ENCODE measurements around the gene FEZ2. TPM values are rescaled to one million over a fixed set of nuclear protein-coding genes. Genes with fewer than 3 reads are reported as not detected.
A peak's percentile ranks its signal among the peaks of the same experiment; 100 is the strongest.

FEZ2 gene
- total and polyA plus RNA-seq, 2 donors: 28.2 to 39.9 TPM

GRCh38 chr2:36534275-36534799 lies 63.6 kb downstream of the FEZ2 start:
- no peak for DNase-seq (ENCODE audit: low read depth in 6 of 9, low spot score in 9 of 9)
- Histone ChIP-seq H3K27me3 (ENCODE audit: control insufficient read depth in 2 of 2, insufficient read depth in 1 of 2, low read length in 1 of 2) (no peaks in the 10 kb centered on the region), H3K9me3 (ENCODE audit: control insufficient read depth in 2 of 2, insufficient read depth in 1 of 2, low read length in 1 of 2) (no peaks in the 10 kb centered on the region), H3K27ac (ENCODE audit: low read depth in 1 of 2, low read length in 1 of 2) (no peak overlapping the region), H3K4me3 (ENCODE audit: low read length in 2 of 2) (no peak overlapping the region), H3K4me1 (ENCODE audit: control insufficient read depth in 2 of 2, insufficient read depth in 2 of 2, low read length in 2 of 2) (no peaks in the 10 kb centered on the region), H3K36me3 (ENCODE audit: control insufficient read depth in 2 of 2, insufficient read depth in 2 of 2, low read length in 1 of 2) (peaks cover 0 to 4% of the 10 kb centered on the region in 2 donors)

- no peak for DNase-seq (ENCODE audit: low read depth in 6 of 9, low spot score in 9 of 9)
Measured at GRCh38 chr2:36530983-36531354, 67.0 kb downstream of the FEZ2 start.

DNA sequence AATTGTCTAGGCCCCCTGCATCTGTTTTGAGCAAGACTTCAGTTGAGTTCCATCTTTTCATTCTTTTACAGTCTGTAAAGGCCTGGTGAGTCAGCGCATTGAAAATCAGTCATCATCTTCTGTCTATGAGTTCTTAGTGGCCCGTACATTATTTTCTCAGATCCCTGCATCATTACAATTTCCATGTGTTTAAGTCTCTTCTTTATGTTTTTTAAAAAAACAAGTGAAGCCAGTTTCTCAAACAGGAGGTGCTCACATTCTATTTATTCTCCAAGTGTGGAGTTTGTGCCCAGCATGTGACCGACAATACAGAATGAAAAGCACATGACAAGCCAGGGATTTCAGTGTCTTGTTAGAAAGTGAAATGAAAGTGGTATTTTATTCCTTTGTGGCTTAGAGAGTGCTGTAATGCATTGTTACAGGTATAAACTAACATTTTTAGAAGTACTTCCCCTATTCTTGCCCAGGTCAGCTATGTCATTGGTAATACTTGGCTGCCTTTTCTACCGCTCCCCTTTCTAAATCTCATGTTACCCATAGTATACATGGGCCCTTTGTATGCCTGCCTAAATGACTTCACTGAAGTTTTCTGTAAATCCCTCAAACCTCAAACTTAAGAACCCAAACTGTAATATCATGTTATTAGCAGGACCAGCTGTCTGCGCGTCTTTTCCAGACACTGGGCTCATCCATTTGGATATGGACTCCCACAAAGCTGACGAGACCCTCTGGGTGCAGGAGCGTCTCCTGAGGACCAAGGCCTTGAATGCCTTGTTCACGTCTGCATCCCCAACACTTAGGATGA lies 67.6 kb downstream of the FEZ2 start:
- H3K4me3 ChIP-seq (ENCODE audit: low read length in 2 of 2): no peak overlapping the region
- H3K9me3 ChIP-seq (ENCODE audit: control insufficient read depth in 2 of 2, insufficient read depth in 1 of 2, low read length in 1 of 2): no peaks in the 10 kb centered on the region
- H3K27me3 ChIP-seq (ENCODE audit: control insufficient read depth in 2 of 2, insufficient read depth in 1 of 2, low read length in 1 of 2): no peaks in the 10 kb centered on the region
- 95% methylated on average over 9 of the region's 9 CpGs for WGBS
- H3K4me1 ChIP-seq (ENCODE audit: control insufficient read depth in 2 of 2, insufficient read depth in 2 of 2, low read length in 2 of 2): no peaks in the 10 kb centered on the region
- no peak for DNase-seq (ENCODE audit: low read depth in 6 of 9, low spot score in 9 of 9)
- H3K27ac ChIP-seq (ENCODE audit: low read depth in 1 of 2, low read length in 1 of 2): peak overlapping the region in 1 of 2 donors; percentile 22
- H3K36me3 ChIP-seq (ENCODE audit: control insufficient read depth in 2 of 2, insufficient read depth in 2 of 2, low read length in 1 of 2): peaks cover 0 to 2% of the 10 kb centered on the region in 2 donors

More at GRCh38 chr2:36530983-36531354, 67.0 kb downstream of the FEZ2 start:
- Histone ChIP-seq H3K9me3 (ENCODE audit: control insufficient read depth in 2 of 2, insufficient read depth in 1 of 2, low read length in 1 of 2) (no peaks in the 10 kb centered on the region), H3K4me3 (ENCODE audit: low read length in 2 of 2) (no peak overlapping the region), H3K27me3 (ENCODE audit: control insufficient read depth in 2 of 2, insufficient read depth in 1 of 2, low read length in 1 of 2) (no peaks in the 10 kb centered on the region), H3K27ac (ENCODE audit: low read depth in 1 of 2, low read length in 1 of 2) (peak overlapping the region in 1 of 2 donors; percentile 22), H3K36me3 (ENCODE audit: control insufficient read depth in 2 of 2, insufficient read depth in 2 of 2, low read length in 1 of 2) (peaks cover 0 to 4% of the 10 kb centered on the region in 2 donors), H3K4me1 (ENCODE audit: control insufficient read depth in 2 of 2, insufficient read depth in 2 of 2, low read length in 2 of 2) (no peaks in the 10 kb centered on the region)
- 97% methylated on average over 3 of the region's 3 CpGs for WGBS

DNA sequence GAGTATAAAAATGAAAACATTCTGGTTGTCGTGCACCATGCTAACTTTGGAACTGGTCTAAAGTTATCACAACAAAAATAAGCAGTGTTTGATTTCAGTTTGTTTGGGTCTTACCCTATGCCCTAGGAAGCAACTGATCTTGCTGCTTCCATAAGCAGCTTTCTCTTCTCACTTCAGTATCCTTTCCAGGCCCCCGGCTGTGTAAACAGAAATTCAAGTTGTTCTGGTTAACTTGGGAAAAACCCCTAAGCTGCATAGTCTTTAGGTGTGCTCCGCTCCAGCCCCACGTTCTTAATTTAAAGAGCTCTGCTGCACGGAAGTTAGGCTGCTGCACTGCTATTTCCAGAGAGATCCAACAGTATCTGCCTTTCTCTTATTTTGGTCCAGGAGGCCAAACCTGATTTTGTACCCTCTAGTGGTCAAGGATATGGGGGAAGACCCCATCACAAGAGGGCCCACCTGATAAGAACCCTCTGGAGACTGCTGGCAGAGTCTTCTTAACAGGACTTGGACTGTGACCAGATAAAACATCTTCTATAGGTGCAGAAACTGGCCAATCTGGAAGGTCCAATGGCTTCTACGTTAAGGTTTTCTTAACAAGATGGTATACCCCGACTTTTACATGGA lies 69.1 kb downstream of the FEZ2 start:
- no peak overlapping the region for H3K27ac ChIP-seq (ENCODE audit: low read depth in 1 of 2, low read length in 1 of 2)
- no peaks in the 10 kb centered on the region for H3K9me3 ChIP-seq (ENCODE audit: control insufficient read depth in 2 of 2, insufficient read depth in 1 of 2, low read length in 1 of 2)
- H3K27me3 ChIP-seq (ENCODE audit: control insufficient read depth in 2 of 2, insufficient read depth in 1 of 2, low read length in 1 of 2): no peaks in the 10 kb centered on the region
- peaks cover 0 to 2% of the 10 kb centered on the region in 2 donors for H3K36me3 ChIP-seq (ENCODE audit: control insufficient read depth in 2 of 2, insufficient read depth in 2 of 2, low read length in 1 of 2)
- WGBS: 89% methylated on average over 7 of the region's 7 CpGs
- DNase-seq (ENCODE audit: low read depth in 6 of 9, low spot score in 9 of 9): no peak
- no peaks in the 10 kb centered on the region for H3K4me1 ChIP-seq (ENCODE audit: control insufficient read depth in 2 of 2, insufficient read depth in 2 of 2, low read length in 2 of 2)
- H3K4me3 ChIP-seq (ENCODE audit: low read length in 2 of 2): no peak overlapping the region

- WGBS: 94% methylated on average over 4 of the region's 4 CpGs
- Histone ChIP-seq H3K27me3 (ENCODE audit: control insufficient read depth in 2 of 2, insufficient read depth in 1 of 2, low read length in 1 of 2) (no peaks in the 10 kb centered on the region), H3K27ac (ENCODE audit: low read depth in 1 of 2, low read length in 1 of 2) (peak overlapping the region in 1 of 2 donors; percentile 18), H3K9me3 (ENCODE audit: control insufficient read depth in 2 of 2, insufficient read depth in 1 of 2, low read length in 1 of 2) (no peaks in the 10 kb centered on the region), H3K4me3 (ENCODE audit: low read length in 2 of 2) (no peak overlapping the region), H3K4me1 (ENCODE audit: control insufficient read depth in 2 of 2, insufficient read depth in 2 of 2, low read length in 2 of 2) (no peaks in the 10 kb centered on the region), H3K36me3 (ENCODE audit: control insufficient read depth in 2 of 2, insufficient read depth in 2 of 2, low read length in 1 of 2) (peaks cover 0 to 2% of the 10 kb centered on the region in 2 donors)
- no peak for DNase-seq (ENCODE audit: low read depth in 6 of 9, low spot score in 9 of 9)
Measured at GRCh38 chr2:36528274-36528673, 69.7 kb downstream of the FEZ2 start.

DNA sequence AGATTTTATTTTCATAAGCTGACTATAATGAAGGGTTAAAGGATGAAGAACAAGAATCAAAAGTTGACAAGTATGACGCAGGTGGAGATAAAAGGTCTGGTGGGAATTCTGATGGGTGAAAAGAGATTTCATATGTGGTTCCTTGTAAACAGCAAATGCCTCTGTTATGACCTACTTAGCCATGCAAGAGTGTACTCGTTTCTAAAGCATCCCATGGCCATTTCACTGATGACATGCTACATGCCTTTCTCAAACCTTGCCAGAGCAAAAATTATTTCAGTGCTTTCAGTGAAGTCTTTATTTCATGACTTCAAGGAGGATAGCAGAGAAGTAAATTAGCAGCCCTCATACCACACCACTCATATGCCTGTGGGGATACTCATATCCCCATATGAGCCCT lies 71.7 kb downstream of the FEZ2 start:
- 89% methylated on average over 2 of the region's 2 CpGs for WGBS
- Histone ChIP-seq H3K4me3 (ENCODE audit: low read length in 2 of 2) (no peak overlapping the region), H3K36me3 (ENCODE audit: control insufficient read depth in 2 of 2, insufficient read depth in 2 of 2, low read length in 1 of 2) (no peaks in the 10 kb centered on the region), H3K27me3 (ENCODE audit: control insufficient read depth in 2 of 2, insufficient read depth in 1 of 2, low read length in 1 of 2) (no peaks in the 10 kb centered on the region), H3K27ac (ENCODE audit: low read depth in 1 of 2, low read length in 1 of 2) (no peak overlapping the region), H3K9me3 (ENCODE audit: control insufficient read depth in 2 of 2, insufficient read depth in 1 of 2, low read length in 1 of 2) (no peaks in the 10 kb centered on the region), H3K4me1 (ENCODE audit: control insufficient read depth in 2 of 2, insufficient read depth in 2 of 2, low read length in 2 of 2) (no peaks in the 10 kb centered on the region)
- DNase-seq (ENCODE audit: low read depth in 6 of 9, low spot score in 9 of 9): no peak

DNA sequence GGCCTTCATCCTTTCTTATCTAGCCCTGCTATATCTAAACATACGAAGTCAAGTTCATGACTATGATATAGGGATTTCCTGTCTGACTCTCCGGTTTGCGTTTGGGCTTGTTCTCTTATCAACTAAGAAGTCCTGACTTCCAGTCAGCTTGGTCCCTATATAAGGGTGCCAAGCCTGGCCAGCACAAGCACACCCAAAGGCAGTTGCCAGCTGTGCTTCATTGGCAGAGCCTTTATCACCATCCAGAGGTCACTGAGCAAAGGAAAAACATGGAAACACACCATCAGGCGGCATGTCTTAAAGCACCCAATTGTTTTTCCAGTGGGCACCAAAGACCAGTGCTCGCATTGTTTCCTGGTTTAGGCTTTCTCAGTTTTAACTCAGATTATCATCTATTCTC lies 72.7 kb downstream of the FEZ2 start:
- Histone ChIP-seq H3K9me3 (ENCODE audit: control insufficient read depth in 2 of 2, insufficient read depth in 1 of 2, low read length in 1 of 2) (no peaks in the 10 kb centered on the region), H3K27ac (ENCODE audit: low read depth in 1 of 2, low read length in 1 of 2) (no peak overlapping the region), H3K4me1 (ENCODE audit: control insufficient read depth in 2 of 2, insufficient read depth in 2 of 2, low read length in 2 of 2) (no peaks in the 10 kb centered on the region), H3K4me3 (ENCODE audit: low read length in 2 of 2) (no peak overlapping the region), H3K36me3 (ENCODE audit: control insufficient read depth in 2 of 2, insufficient read depth in 2 of 2, low read length in 1 of 2) (peaks cover 0 to under 1% of the 10 kb centered on the region in 2 donors), H3K27me3 (ENCODE audit: control insufficient read depth in 2 of 2, insufficient read depth in 1 of 2, low read length in 1 of 2) (no peaks in the 10 kb centered on the region)
- WGBS: 98% methylated on average over 5 of the region's 5 CpGs
- no peak for DNase-seq (ENCODE audit: low read depth in 6 of 9, low spot score in 9 of 9)

DNA sequence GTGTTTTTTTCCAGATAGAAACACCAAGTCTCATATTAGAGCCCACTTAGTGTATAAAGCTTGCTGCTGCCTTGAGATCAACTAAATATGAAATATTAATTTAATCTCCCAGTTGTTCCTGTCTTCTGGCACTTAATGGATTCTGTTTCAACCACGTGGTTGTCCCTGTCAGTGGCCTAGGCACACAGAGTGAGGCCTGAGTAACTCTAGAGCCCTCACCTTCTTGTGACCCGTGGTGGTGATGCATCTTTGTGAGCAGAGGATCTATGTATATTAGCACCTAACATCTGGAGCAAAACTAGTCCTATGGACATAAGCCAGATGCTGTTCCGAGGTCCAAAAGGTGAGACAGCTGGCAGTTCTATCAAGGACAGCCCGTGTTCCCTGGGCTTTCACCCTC lies 74.8 kb downstream of the FEZ2 start:
- 96% methylated on average over 4 of the region's 4 CpGs for WGBS
- DNase-seq (ENCODE audit: low read depth in 6 of 9, low spot score in 9 of 9): no peak
- no peaks in the 10 kb centered on the region for H3K9me3 ChIP-seq (ENCODE audit: control insufficient read depth in 2 of 2, insufficient read depth in 1 of 2, low read length in 1 of 2)
- peaks cover 3 to 4% of the 10 kb centered on the region in 2 donors for H3K36me3 ChIP-seq (ENCODE audit: control insufficient read depth in 2 of 2, insufficient read depth in 2 of 2, low read length in 1 of 2)
- no peaks in the 10 kb centered on the region for H3K4me1 ChIP-seq (ENCODE audit: control insufficient read depth in 2 of 2, insufficient read depth in 2 of 2, low read length in 2 of 2)
- H3K27me3 ChIP-seq (ENCODE audit: control insufficient read depth in 2 of 2, insufficient read depth in 1 of 2, low read length in 1 of 2): no peaks in the 10 kb centered on the region
- no peak overlapping the region for H3K4me3 ChIP-seq (ENCODE audit: low read length in 2 of 2)
- H3K27ac ChIP-seq (ENCODE audit: low read depth in 1 of 2, low read length in 1 of 2): no peak overlapping the region

GRCh38 chr2:36520431-36520830 lies 77.5 kb downstream of the FEZ2 start:
- no peak overlapping the region for H3K4me3 ChIP-seq (ENCODE audit: low read length in 2 of 2)
- DNase-seq (ENCODE audit: low read depth in 6 of 9, low spot score in 9 of 9): no peak
- no peaks in the 10 kb centered on the region for H3K9me3 ChIP-seq (ENCODE audit: control insufficient read depth in 2 of 2, insufficient read depth in 1 of 2, low read length in 1 of 2)
- peaks cover 3 to 4% of the 10 kb centered on the region in 2 donors for H3K36me3 ChIP-seq (ENCODE audit: control insufficient read depth in 2 of 2, insufficient read depth in 2 of 2, low read length in 1 of 2)
- no peak overlapping the region for H3K27ac ChIP-seq (ENCODE audit: low read depth in 1 of 2, low read length in 1 of 2)
- no peaks in the 10 kb centered on the region for H3K4me1 ChIP-seq (ENCODE audit: control insufficient read depth in 2 of 2, insufficient read depth in 2 of 2, low read length in 2 of 2)
- H3K27me3 ChIP-seq (ENCODE audit: control insufficient read depth in 2 of 2, insufficient read depth in 1 of 2, low read length in 1 of 2): no peaks in the 10 kb centered on the region
- 98% methylated on average over 4 of the region's 4 CpGs for WGBS
